RWPE2 (cell line): Measurements from ENCODE around the gene RICTOR.

Source experiments
- ATAC-seq: fragments of 200-7000 bp; cut with Tn5 transposase; 3 replicates; pipeline ENCODE4 v1.9.1; 2021; ENCODE audit warnings: low read depth
- DNase-seq: peaks from one replicate; pipeline ENCODE4 v3.0.0-alpha.2; 2020; ENCODE audit warnings: low spot score
- H3K27ac ChIP-seq: fragments of 450-650 bp; 2 replicates; pipeline ENCODE4 v1.5.1; 2017; ENCODE audit warnings: mild to moderate bottlenecking; ENCODE audit not compliant: poor library complexity, severe bottlenecking
- H3K27me3 ChIP-seq: fragments of 250-450 bp; sonication (Bioruptor Pico); 2 replicates; pipeline ENCODE4 v1.5.1; 2021; ENCODE audit warnings: mild to moderate bottlenecking, moderate library complexity; ENCODE audit not compliant: insufficient read depth, poor library complexity, severe bottlenecking
- H3K36me3 ChIP-seq: fragments of 250-450 bp; sonication (Bioruptor Pico); 2 replicates; pipeline ENCODE4 v1.5.1; 2020; ENCODE audit warnings: low read depth, mild to moderate bottlenecking, moderate library complexity
- H3K4me1 ChIP-seq: fragments of 250-450 bp; sonication (Bioruptor Pico); 2 replicates; pipeline ENCODE4 v1.5.1; 2021; ENCODE audit warnings: mild to moderate bottlenecking, moderate library complexity; ENCODE audit not compliant: insufficient read depth, poor library complexity, severe bottlenecking
- H3K4me3 ChIP-seq: fragments of 250-450 bp; sonication (Bioruptor Pico); 2 replicates; pipeline ENCODE4 v1.5.1; 2021; ENCODE audit warnings: mild to moderate bottlenecking, moderate library complexity; ENCODE audit not compliant: severe bottlenecking
- H3K9me3 ChIP-seq: fragments of 250-450 bp; sonication (Bioruptor Pico); 2 replicates; pipeline ENCODE4 v1.5.1; 2021; ENCODE audit warnings: mild to moderate bottlenecking, moderate library complexity; ENCODE audit not compliant: severe bottlenecking
- CTCF ChIP-seq: fragments of 450-650 bp; IDR thresholded peaks from one replicate; pipeline ENCODE4 v1.5.1; 2017; ENCODE audit warnings: mild to moderate bottlenecking, moderate library complexity; ENCODE audit not compliant: poor library complexity, severe bottlenecking

The RICTOR gene

GRCh38 chr5:38891563-38891962 is 182.6 kb downstream of the RICTOR start:
- H3K27ac ChIP-seq, result no peak overlapping the region
- no peak for TF ChIP-seq CTCF
- no peak overlapping the region for H3K4me3 ChIP-seq
- DNase-seq (no peak), ATAC-seq (no peak; the same call in 2 of the 3 replicates)
- H3K4me1 ChIP-seq, result no peaks in the 10 kb centered on the region
- no peaks in the 10 kb centered on the region for H3K27me3 ChIP-seq
- peaks cover 79% of the 10 kb centered on the region for H3K36me3 ChIP-seq
- H3K9me3 ChIP-seq, result peaks cover 24% of the 10 kb centered on the region

- no peaks in the 10 kb centered on the region for H3K4me1 ChIP-seq
- DNase-seq, result no peak
- no peak for TF ChIP-seq CTCF
- H3K36me3 ChIP-seq, result peaks cover 81% of the 10 kb centered on the region
- no peak for ATAC-seq
- H3K27me3 ChIP-seq, result no peaks in the 10 kb centered on the region
- H3K9me3 ChIP-seq, result peaks cover 11% of the 10 kb centered on the region
- H3K27ac ChIP-seq, result no peak overlapping the region
- H3K4me3 ChIP-seq, result no peak overlapping the region
Observed at GRCh38 chr5:38889424-38889823, 184.8 kb downstream of the RICTOR start.

DNA sequence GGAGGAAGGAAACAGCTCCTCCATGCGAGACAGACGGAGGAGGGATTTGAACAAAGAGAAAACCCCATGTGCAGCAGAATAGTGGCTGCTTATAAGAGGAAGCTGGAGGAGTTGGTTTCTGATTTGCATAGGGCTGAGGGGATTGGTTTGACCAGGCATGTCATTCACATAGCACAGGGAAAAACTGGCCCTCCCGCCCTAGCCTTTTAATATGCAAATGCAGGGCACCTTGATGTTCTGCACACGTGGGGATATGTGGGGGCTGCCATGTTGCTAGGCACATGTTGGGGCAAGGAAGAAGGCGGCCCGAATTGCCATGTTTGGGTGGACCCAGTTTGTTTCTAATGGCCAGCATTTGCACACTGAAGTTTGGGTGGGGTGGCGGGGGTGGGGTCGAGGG is 186.2 kb downstream of the RICTOR start:
- no peaks in the 10 kb centered on the region for H3K4me1 ChIP-seq
- H3K27ac ChIP-seq, result no peak overlapping the region
- H3K36me3 ChIP-seq, result peaks cover 90% of the 10 kb centered on the region
- no peaks in the 10 kb centered on the region for H3K9me3 ChIP-seq
- ATAC-seq (no peak), DNase-seq (no peak)
- no peak for TF ChIP-seq CTCF
- no peak overlapping the region for H3K4me3 ChIP-seq
- H3K27me3 ChIP-seq, result no peaks in the 10 kb centered on the region
